ENCODE data around the gene ZBTB32.

DNA sequence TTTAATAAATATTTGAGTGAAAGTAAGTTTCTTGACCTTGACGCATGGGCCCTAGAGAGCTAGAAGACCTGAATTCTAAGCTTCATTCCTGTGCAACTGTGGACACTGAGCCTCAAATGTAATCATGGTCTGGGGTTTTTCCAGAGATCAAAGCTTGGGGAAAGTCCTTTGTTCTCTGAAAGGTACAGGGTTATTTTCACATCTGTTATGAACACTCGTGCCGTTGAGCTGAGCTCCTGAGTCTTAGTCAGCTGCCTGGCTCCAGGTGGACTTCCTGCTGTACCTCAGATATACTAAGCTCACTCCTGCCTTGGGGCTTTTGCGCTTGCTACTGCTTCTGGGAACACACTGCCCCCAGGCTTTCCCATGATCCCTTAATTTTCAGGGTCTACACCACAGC, 7.5 kb upstream of the ZBTB32 start:
- TF ChIP-seq CTCF (IDR thresholded peaks at IDR 0.05; ENCODE audit: insufficient read depth, low read depth, low read length): no peak
- TF ChIP-seq EZH2 (IDR thresholded peaks at IDR 0.05; ENCODE audit: insufficient read depth, low read length): no peak
